Psoas muscle (tissue), 8 donors: ENCODE data around the gene DBF4B. TPM values are rescaled to one million over a fixed set of nuclear protein-coding genes. Genes with fewer than 3 reads are reported as not detected.
"Not testable (repeated sequence)": the region's sequence is repeated elsewhere in the genome, so short reads cannot be mapped to it uniquely, and the experiment has no call there.

Experiments
- ATAC-seq, 4 donors: fragments of 200-7000 bp; cut with Tn5 transposase; one replicate each; pipeline ENCODE4 v1.9.1; 2020; ENCODE audit warnings: moderate library complexity in 3 of 4, mild to moderate bottlenecking in 2 of 4
- DNase-seq, 2 donors: peaks; one replicate each; pipeline ENCODE4 v3.0.0-alpha.2; 2020
- H3K27ac ChIP-seq: fragments of 200-600 bp; one replicate; pipeline ENCODE4 v1.8.0; 2022
- H3K27me3 ChIP-seq, 3 donors: fragments of 200-600 bp in 1 of 3; one replicate each; pipeline versions ENCODE4 v1.6.1 to v1.8.0; 2013 to 2022; ENCODE audit warnings: low read length in 2 of 3, mild to moderate bottlenecking in 2 of 3, moderate library complexity in 1 of 3; ENCODE audit not compliant: insufficient read depth in 3 of 3
- H3K36me3 ChIP-seq, 2 donors: fragments of 200-600 bp in 1 of 2; one replicate each; pipeline versions ENCODE4 v1.6.1 to v1.8.0; 2013 to 2022; ENCODE audit warnings: low read depth in 1 of 2, mild to moderate bottlenecking in 1 of 2, moderate library complexity in 1 of 2; ENCODE audit not compliant: insufficient read depth in 1 of 2
- H3K4me1 ChIP-seq: fragments of 200-600 bp; one replicate; pipeline ENCODE4 v1.8.0; 2022
- H3K4me3 ChIP-seq: fragments of 200-600 bp; one replicate; pipeline ENCODE4 v1.8.0; 2022; ENCODE audit warnings: mild to moderate bottlenecking
- H3K9me3 ChIP-seq: fragments of 200-600 bp; one replicate; pipeline ENCODE4 v1.8.0; 2022
- WGBS, 3 donors: extraction: QIAGEN DNeasy Blood & Tissue Kit; methylation state at CpG; one replicate each; pipeline versions ENCODE4 v1.1.6 to v1.1.7; 2013; 5-methylcytosine and 5-hydroxymethylcytosine counted together
- intact Hi-C, 2 donors: fragments of 100-400 bp; cut with DNase I; formaldehyde crosslinking; loops; one replicate each; pipeline versions ENCODE4 v1.11.0 to v1.14.2; 2022
- polyA plus RNA-seq, 3 donors: library from polyadenylated mRNA; stranded (reverse); fragments of 200-250 nt; gene quantifications; one replicate each; pipeline ENCODE4 v1.2.3, GENCODE V29; 2013
- total RNA-seq, 4 donors: library from RNA; stranded (reverse); fragmentation: NEBNext Ultra II Directional in 2 of 4; extraction: Animal tissue kit (Norgen Biotek cat#: 25700) in 2 of 4; gene quantifications; one replicate each; pipeline versions ENCODE4 v1.2.1 to v1.2.4, GENCODE V29; 2021 to 2023
- TF ChIP-seq, protein P1 (sequence below): fragments of 200-600 bp; IDR thresholded peaks from one replicate; pipeline ENCODE4 v1.8.0; 2022; ENCODE audit warnings: antibody characterized with exemption
- donor health status: healthy with polysubstance abuse.
- donor health status: DM: no; HTN: no; CAD: no; lungs with moderate emphysema.
- donor health status: Bipolar disorder and iron deficiency.
- donor health status: healthy.
- donor health status: DM: yes; HTN: yes; CAD: no.
- donor health status: DM: no; HTN: no; CAD: no.
- donor health status: DM: no; HTN: no; CAD: no.
- donor health status: DM: yes; HTN: yes; CAD: no.

The DBF4B gene
- total and polyA plus RNA-seq, 7 donors, result 0.79 to 5.0 (median 3.2) TPM

- 56 to 64% (median 60%) methylated on average over 7 of the region's 7 CpGs for WGBS, 3 donors
- TF ChIP-seq, protein P1, sequence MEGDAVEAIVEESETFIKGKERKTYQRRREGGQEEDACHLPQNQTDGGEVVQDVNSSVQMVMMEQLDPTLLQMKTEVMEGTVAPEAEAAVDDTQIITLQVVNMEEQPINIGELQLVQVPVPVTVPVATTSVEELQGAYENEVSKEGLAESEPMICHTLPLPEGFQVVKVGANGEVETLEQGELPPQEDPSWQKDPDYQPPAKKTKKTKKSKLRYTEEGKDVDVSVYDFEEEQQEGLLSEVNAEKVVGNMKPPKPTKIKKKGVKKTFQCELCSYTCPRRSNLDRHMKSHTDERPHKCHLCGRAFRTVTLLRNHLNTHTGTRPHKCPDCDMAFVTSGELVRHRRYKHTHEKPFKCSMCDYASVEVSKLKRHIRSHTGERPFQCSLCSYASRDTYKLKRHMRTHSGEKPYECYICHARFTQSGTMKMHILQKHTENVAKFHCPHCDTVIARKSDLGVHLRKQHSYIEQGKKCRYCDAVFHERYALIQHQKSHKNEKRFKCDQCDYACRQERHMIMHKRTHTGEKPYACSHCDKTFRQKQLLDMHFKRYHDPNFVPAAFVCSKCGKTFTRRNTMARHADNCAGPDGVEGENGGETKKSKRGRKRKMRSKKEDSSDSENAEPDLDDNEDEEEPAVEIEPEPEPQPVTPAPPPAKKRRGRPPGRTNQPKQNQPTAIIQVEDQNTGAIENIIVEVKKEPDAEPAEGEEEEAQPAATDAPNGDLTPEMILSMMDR, result no peak
- Histone ChIP-seq H3K9me3 (no peaks in the 10 kb centered on the region), H3K36me3 (peaks cover 0 to 12% of the 10 kb centered on the region in 2 donors), H3K27ac (no peak overlapping the region), H3K4me3 (no peak overlapping the region), H3K4me1 (peaks cover 2% of the 10 kb centered on the region), H3K27me3 (peaks cover 0 to 22% (median 9%) of the 10 kb centered on the region in 3 donors)
- DNase-seq (no peak), ATAC-seq (no peak)
- intact Hi-C loops, result no loop called here
Measured at GRCh38 chr17:44754276-44754675, 45.8 kb downstream of the DBF4B start.

DNA sequence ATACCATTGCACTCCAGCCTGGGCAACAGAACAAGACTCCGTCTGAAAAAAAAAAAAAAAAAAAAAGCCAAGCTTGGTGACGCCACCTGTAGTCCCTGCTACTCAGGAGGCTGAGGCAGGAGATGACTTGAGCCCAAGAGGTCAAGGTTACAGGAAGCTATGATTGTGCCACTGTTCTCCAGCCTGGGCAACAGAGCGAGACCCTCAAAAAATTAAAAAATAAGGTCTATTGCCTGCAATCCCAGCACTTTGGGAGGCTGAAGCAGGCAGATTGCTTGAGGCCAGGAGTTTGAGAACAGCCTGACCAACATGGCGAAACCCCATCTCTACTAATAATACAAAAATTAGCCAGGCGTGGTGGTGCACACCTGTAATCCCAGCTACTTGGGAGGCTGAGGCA is 46.7 kb downstream of the DBF4B start:
- intact Hi-C loops, ATAC-seq, H3K36me3 ChIP-seq, H3K9me3 ChIP-seq, H3K27ac ChIP-seq, DNase-seq, H3K4me1 ChIP-seq, H3K4me3 ChIP-seq: not testable (repeated sequence)
- H3K27me3 ChIP-seq, result peaks cover 0 to 31% (median 12%) of the 10 kb centered on the region in 3 donors
- 87 to 92% (median 91%) methylated on average over 5 of the region's 5 CpGs for WGBS, 3 donors

- 77 to 91% (median 77%) methylated on average over 10 of the region's 10 CpGs for WGBS, 3 donors
- intact Hi-C loops, result no loop called here
- no peak overlapping the region for H3K27ac ChIP-seq
Measured at GRCh38 chr17:44757045-44757917, 48.8 kb downstream of the DBF4B start.

GRCh38 chr17:44757918-44758413 is 49.5 kb downstream of the DBF4B start:
- Histone ChIP-seq H3K4me3 (no peak overlapping the region), H3K4me1 (peaks cover 6% of the 10 kb centered on the region), H3K36me3 (no peaks in the 10 kb centered on the region), H3K9me3 (no peaks in the 10 kb centered on the region), H3K27ac (no peak overlapping the region), H3K27me3 (peaks cover 0 to 45% (median 14%) of the 10 kb centered on the region in 3 donors)
- intact Hi-C loops, result no loop called here
- no peak for ATAC-seq
- no peak for DNase-seq
- TF ChIP-seq, protein P1, result no peak
- 40 to 58% (median 53%) methylated on average over 5 of the region's 5 CpGs for WGBS, 3 donors

More at GRCh38 chr17:44757045-44757917, 48.8 kb downstream of the DBF4B start:
- Histone ChIP-seq H3K9me3 (no peaks in the 10 kb centered on the region), H3K4me3 (no peak overlapping the region), H3K27me3 (peaks cover 0 to 45% (median 14%) of the 10 kb centered on the region in 3 donors), H3K36me3 (no peaks in the 10 kb centered on the region), H3K4me1 (peaks cover 6% of the 10 kb centered on the region)
- ATAC-seq (no peak), DNase-seq (no peak)
- TF ChIP-seq, protein P1, result no peak

- intact Hi-C loops, result no loop called here
- no peak for ATAC-seq
- H3K4me1 ChIP-seq, result peaks cover 6% of the 10 kb centered on the region
- WGBS, 3 donors, result 4 to 11% (median 8%) methylated on average over 38 to 74 of the region's 74 CpGs
- H3K36me3 ChIP-seq, result no peaks in the 10 kb centered on the region
- no peaks in the 10 kb centered on the region for H3K9me3 ChIP-seq
- H3K27me3 ChIP-seq, result peaks cover 0 to 45% (median 14%) of the 10 kb centered on the region in 3 donors
- TF ChIP-seq, protein P1, result no peak
- DNase-seq, result no peak
- peak within 1 kb of the TSS; percentile 58 for H3K4me3 ChIP-seq
- H3K27ac ChIP-seq, result no peak within 1 kb of the TSS
Measured at GRCh38 chr17:44758414-44759085, 50.1 kb downstream of the DBF4B start, which contains the start of gene ADAM11. ADAM11 (plus strand) TSS chr17:44758988; CDS start chr17:44759200, 212 bp downstream.
